Measurements from ENCODE around the gene FAM181B. TPM values are rescaled to one million over a fixed set of nuclear protein-coding genes. Genes with fewer than 3 reads are reported as not detected.
"Not testable (repeated sequence)": the region's sequence is repeated elsewhere in the genome, so short reads cannot be mapped to it uniquely, and the experiment has no call there.

Gene FAM181B
- total RNA-seq, 2 experiments from 2014 or later = not detected

DNA sequence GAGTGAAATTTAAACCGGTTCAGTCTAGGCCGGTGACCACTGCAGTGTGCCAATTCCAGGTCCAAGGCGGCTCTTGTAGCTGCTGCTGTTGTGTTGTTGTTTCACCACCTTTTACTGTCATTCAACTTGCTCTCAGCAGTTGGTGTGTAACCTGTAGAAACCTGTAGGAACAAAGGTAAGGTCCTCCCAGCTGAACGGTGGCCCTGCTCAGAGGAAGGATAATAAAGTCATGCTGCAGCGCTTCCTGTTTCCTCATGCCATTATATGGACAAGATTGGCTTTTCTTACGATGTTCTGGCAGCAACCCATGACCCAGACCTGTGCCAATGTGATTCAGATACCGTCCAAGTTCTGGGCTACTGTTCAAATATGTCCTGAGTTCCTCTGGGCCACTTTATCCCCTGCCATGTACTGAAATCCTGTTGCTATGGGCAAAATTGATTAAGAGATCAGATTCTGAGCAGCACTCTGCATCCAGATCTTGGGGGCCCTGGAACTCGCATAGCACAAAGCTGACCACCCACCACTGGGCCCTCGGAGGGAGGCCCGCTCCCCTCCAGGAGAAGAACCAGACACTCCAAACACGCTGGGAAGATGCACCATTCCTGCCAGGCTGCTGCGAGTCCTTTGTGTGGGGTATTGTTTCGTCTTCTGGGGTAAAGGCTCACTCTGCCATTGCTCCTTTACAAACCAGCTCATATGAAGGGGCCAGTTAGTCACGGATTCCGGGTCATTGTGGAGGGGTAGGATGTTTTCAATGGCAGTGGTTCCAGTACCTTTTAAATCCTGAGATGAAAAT lies 13.2 kb downstream of the FAM181B start:
- DNase-seq = no peak
- POLR2A ChIA-PET = no interaction called here

DNA sequence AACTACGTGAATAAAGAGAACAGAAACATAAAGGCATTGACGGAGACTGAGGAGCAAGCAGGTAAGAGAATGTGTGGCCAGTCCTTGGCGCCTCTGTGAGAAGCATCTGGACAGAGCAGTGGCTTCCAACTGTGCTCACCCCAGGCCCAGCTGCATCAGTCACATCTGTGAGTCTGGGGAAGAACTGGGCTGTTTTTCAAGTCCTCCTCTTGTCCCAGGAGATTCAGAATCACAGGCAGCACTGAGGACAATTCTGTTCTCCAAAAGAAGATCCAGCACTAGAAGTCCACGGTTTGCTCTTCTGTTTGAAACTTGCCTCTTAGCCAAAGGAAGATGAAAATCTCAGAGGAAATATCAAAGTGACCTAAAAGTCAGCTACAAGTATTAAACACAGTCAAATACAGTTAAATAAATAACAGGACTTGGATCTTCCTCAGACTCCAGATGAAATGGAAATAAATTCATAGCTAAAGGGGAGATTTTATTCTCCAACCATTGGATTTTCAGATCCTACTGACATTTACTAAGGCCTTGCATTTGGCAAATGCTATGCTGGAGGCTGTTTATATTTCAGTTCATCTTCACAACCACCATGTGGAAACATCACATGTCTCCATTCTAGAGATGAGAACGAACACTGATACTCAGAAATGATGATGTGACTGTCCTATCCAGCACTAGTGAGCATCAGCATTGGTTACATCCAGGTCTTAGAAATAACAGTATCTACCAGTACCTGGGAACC lies 14.1 kb downstream of the FAM181B start:
- H3K4me3 Mint-ChIP-seq = no peak overlapping the region
- H3K36me3 Mint-ChIP-seq = no peaks in the 10 kb centered on the region
- ATAC-seq (ENCODE audit: low read depth) = no peak
- no peak for DNase-seq
- POLR2A ChIA-PET = no interaction called here
- no peaks in the 10 kb centered on the region for H3K9me3 Mint-ChIP-seq
- H3K27me3 Mint-ChIP-seq = peaks cover 9% of the 10 kb centered on the region
- no peak overlapping the region for H3K27ac Mint-ChIP-seq
- H3K4me1 Mint-ChIP-seq = peaks cover 1% of the 10 kb centered on the region

More for the DNA sequence above, 13.2 kb downstream of the FAM181B start:
- Mint-ChIP-seq H3K36me3 (no peaks in the 10 kb centered on the region), H3K4me1 (peaks cover 1% of the 10 kb centered on the region), H3K4me3 (no peak overlapping the region), H3K27ac (no peak overlapping the region), H3K9me3 (no peaks in the 10 kb centered on the region), H3K27me3 (peaks cover 9% of the 10 kb centered on the region)
- no peak for ATAC-seq (ENCODE audit: low read depth)

DNA sequence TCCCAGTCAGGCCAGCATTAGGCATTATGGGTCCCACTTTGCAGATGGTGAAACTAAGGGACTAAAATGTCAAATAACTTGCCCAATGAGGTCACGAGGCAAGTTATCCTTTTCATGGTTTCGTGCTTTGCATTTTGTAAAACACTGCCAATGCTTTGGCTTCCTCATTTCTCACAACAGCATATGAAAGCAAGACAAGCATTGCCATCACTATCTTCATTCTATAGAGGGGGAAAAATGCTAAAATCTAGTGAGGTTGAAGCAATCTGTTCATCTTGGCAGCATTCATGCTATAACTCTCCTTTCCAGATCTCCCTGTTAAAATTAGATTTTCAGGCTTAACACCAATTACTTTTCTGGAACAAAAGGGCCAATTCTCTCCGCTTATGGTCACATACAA lies 14.8 kb downstream of the FAM181B start:
- Mint-ChIP-seq H3K27ac (no peak overlapping the region), H3K27me3 (peaks cover 9% of the 10 kb centered on the region), H3K4me3 (no peak overlapping the region), H3K9me3 (no peaks in the 10 kb centered on the region), H3K4me1 (peaks cover 1% of the 10 kb centered on the region), H3K36me3 (no peaks in the 10 kb centered on the region)
- POLR2A ChIA-PET = no interaction called here
- no peak for DNase-seq
- ATAC-seq (ENCODE audit: low read depth) = no peak

DNA sequence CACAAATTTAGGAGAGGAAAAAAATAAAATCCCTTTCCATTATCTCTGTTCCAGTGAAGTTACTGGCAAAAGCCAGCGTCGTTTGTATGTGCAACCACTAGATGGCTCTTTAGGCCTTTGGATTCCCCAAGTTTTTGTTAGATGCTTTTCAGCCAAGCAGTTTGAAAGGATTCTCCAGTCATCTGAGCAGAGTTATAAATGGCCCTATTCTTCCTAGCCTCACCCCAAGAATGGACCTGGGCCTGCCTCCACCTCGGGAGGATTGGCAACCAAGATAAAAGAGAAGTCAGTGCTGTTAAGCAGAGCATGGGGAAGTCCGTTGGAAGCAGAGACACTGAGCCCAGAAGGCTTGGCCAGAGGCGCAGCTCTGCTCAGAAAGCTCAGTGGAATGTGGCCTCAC lies 15.4 kb downstream of the FAM181B start:
- Mint-ChIP-seq H3K4me3 (no peak overlapping the region), H3K27ac (no peak overlapping the region), H3K4me1 (peaks cover 1% of the 10 kb centered on the region), H3K27me3 (peaks cover 9% of the 10 kb centered on the region), H3K9me3 (no peaks in the 10 kb centered on the region), H3K36me3 (no peaks in the 10 kb centered on the region)
- ATAC-seq (ENCODE audit: low read depth) (no peak), DNase-seq (no peak)
- POLR2A ChIA-PET = no interaction called here

DNA sequence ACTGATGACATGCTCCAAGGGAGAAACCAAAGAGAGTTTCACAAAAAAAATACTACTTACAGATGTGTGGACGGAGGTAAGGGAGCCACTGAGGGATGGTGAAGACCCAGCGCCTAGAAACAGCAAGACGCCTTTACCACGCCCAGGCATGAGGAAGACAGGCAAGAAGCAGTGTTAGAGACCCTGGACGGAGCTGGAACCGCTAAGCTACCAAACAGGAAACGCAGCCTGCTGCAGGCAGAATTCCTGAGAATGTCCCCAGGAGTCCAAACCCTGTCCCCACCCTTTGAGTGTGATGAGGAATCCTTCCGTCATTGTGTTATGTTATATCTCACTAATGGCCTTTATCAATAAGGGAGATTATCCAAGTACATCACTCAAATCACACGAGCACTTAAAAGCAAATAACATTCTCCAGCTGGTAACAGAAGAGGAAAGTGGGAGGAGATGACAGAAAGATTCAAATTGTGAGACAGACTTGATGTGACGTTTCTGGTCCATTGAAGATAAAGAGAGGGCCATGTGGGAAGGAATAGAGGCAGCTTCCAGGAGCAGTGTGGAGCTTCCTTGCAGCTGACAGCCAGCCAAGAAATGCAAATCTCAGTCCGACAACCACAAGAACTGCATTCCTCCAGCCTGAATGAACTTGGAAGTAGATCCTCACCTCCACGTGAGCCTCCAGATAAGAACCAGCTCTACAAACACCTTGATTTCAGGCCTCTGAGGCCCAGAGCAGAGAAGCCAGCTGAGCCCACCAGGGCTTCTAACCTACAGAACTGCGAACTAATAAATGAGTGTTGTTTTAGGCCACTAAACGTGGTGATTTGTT lies 19.1 kb downstream of the FAM181B start:
- peaks cover 1% of the 10 kb centered on the region for H3K4me1 Mint-ChIP-seq
- H3K27ac Mint-ChIP-seq = no peak overlapping the region
- no peaks in the 10 kb centered on the region for H3K9me3 Mint-ChIP-seq
- no peak overlapping the region for H3K4me3 Mint-ChIP-seq
- H3K27me3 Mint-ChIP-seq = peaks cover 6% of the 10 kb centered on the region
- POLR2A ChIA-PET = no interaction called here
- H3K36me3 Mint-ChIP-seq = no peaks in the 10 kb centered on the region
- DNase-seq = no peak
- ATAC-seq (ENCODE audit: low read depth) = no peak

DNA sequence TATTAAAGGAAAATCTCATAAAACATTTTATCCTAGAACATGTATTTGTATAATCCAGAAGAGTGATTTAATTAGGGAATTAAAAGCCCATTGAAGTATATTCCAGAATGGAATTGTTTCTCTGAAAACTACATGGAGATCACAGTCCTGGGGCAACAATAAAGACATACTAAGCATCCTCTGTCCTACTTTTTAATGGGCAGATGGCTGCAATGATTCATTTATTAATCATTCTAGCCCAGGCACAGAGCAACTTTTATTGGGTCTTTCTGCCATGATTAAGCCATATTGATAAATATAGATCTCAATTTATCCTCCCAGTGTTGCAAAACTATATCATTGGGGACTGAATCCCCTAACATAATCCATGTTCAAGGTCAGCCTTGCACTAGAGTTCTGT lies 22.0 kb downstream of the FAM181B start:
- H3K4me3 Mint-ChIP-seq = no peak overlapping the region
- H3K27me3 Mint-ChIP-seq = peaks cover 6% of the 10 kb centered on the region
- DNase-seq (no peak), ATAC-seq (ENCODE audit: low read depth) (no peak)
- H3K4me1 Mint-ChIP-seq = no peaks in the 10 kb centered on the region
- no peaks in the 10 kb centered on the region for H3K36me3 Mint-ChIP-seq
- no peaks in the 10 kb centered on the region for H3K9me3 Mint-ChIP-seq
- H3K27ac Mint-ChIP-seq = no peak overlapping the region
- POLR2A ChIA-PET = no interaction called here

DNA sequence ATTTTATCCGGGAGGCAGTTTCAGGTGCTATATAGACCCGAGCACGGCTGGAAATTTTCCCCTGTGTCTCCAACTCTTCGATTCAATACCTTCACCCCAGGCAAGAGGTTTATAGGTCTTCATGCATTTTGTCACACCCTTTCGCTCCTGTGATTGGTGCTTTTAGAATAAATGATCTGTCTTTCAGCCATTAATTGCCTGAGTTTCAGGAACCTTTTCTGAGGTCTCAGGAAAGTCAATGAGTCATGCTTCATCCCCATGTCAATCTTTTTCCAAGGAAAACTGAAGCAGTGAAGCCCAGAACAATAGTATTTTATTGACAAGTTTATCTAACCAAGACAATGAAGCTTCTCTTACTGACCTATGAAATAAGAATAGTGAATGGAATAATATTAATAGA lies 29.9 kb downstream of the FAM181B start:
- H3K4me3 Mint-ChIP-seq = no peak overlapping the region
- no peaks in the 10 kb centered on the region for H3K36me3 Mint-ChIP-seq
- no peak for ATAC-seq (ENCODE audit: low read depth)
- POLR2A ChIA-PET = no interaction called here
- no peak overlapping the region for H3K27ac Mint-ChIP-seq
- no peaks in the 10 kb centered on the region for H3K4me1 Mint-ChIP-seq
- H3K27me3 Mint-ChIP-seq = peaks cover 12% of the 10 kb centered on the region
- peaks cover 3% of the 10 kb centered on the region for H3K9me3 Mint-ChIP-seq
- no peak for DNase-seq

DNA sequence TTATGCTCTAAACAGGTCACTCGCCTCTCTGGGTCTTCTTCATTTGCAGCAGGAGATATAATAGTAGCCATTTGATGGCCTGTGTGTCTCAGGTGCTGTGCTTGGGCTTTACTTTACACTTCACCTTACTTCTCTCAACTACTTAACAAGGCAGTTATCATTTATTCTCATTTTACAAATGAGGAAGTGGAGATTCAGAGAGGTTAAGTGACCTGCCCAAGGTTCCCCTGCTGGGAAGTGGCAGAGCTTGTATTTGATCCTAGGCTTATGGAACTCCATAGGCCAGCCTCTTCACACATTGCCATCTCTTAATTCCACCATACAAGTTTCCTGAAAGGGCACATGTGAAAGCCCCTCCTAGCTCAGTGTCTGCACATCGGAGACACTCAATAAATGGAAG lies 30.4 kb downstream of the FAM181B start:
- Mint-ChIP-seq H3K4me1 (no peaks in the 10 kb centered on the region), H3K36me3 (no peaks in the 10 kb centered on the region), H3K4me3 (no peak overlapping the region), H3K27me3 (peaks cover 14% of the 10 kb centered on the region), H3K27ac (no peak overlapping the region), H3K9me3 (peaks cover 3% of the 10 kb centered on the region)
- ATAC-seq (ENCODE audit: low read depth) (no peak), DNase-seq (no peak)
- POLR2A ChIA-PET = no interaction called here

DNA sequence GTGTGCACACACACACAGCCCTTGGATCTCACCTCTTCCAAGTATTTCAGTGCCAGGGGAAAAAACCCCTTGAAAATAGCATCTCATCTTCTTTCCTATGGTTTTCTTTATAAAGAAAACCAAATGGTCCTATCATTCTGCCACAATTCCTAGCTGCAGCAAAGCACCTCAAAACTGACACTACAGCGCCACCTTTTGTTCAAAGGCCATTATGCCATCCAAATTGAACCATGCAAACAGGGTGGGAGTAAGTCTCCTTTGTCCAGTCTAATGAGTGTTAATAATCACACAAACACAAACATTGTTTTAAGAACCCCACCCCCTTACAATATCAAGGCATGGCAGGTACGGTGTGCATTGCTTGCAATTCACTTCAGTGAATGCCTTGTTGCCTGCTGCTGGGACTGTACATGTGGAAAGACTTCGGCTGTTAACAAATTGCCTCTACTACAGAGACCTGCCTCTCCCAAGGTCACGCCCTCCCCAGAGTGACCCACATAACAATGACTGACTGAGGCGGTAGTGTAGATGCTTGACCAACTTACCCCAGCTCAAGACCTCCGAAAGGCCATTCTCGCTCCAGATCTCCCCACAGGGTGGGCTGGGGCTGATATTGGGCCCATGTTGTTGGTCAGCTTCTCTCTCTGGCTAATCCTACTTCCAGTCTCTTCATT lies 31.7 kb downstream of the FAM181B start:
- peaks cover 16% of the 10 kb centered on the region for H3K27me3 Mint-ChIP-seq
- no peaks in the 10 kb centered on the region for H3K36me3 Mint-ChIP-seq
- no peaks in the 10 kb centered on the region for H3K4me1 Mint-ChIP-seq
- no peak for ATAC-seq (ENCODE audit: low read depth)
- DNase-seq = no peak
- H3K4me3 Mint-ChIP-seq = no peak overlapping the region
- H3K27ac Mint-ChIP-seq = no peak overlapping the region
- POLR2A ChIA-PET = no interaction called here
- peaks cover 3% of the 10 kb centered on the region for H3K9me3 Mint-ChIP-seq

DNA sequence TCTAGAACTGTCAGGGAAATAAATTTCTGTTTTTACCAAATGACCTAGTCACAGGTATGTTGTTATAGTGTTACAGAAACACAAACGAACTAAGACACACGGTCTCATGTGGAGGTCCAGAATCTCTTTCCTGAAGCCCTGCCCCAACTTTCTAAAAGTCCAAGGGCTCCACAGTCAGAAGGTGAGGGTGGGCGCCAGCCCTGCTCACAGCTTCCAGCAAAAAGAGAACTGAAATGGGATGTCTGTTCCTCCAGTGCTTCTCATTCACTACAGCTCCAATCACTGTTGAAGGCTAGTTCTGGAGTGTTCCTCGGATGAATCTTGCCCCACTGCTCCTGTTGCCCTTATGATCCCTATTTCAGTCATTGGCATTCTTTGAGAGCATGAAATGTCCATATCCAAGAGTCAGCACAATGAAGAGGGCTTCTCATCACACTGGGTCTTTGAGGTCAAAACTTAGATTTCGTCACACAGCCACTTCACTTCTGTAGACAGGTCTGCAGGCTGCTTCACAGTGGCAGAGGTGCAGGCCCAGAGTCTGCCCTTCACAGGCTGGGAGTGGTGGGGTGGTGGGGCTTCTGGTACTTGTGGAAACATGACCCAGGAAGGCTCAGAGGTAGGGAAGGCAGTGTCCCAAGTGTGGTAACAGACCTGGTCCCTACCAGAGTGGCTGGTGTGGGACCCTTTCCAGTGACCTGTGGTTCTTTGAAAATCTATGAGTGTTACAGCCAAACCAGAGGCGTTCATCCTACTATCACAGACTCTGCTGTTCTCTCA lies 34.9 kb downstream of the FAM181B start:
- Mint-ChIP-seq H3K36me3 (no peaks in the 10 kb centered on the region), H3K9me3 (no peaks in the 10 kb centered on the region), H3K27me3 (peaks cover 16% of the 10 kb centered on the region), H3K27ac (no peak overlapping the region), H3K4me3 (no peak overlapping the region), H3K4me1 (no peaks in the 10 kb centered on the region)
- DNase-seq (no peak), ATAC-seq (ENCODE audit: low read depth) (no peak)
- POLR2A ChIA-PET = no interaction called here

DNA sequence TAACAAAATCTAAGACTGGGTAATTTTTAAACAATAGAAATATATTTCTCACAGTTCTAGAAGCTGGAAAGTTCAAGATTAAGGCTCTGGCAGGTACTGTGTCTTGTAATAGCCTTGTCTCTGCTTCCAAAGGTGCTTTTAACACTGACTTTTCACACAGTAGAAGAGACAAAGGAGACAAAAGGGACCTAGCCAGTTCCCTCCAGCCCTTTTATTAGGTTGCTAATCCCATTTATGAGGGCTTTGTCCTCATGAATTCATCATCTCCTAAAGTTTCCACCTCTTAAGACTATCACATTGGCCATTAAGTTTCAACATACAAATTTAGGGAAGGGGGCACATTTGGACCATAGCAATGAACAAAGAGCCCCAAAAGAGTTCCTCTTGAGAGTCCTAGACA lies 40.7 kb downstream of the FAM181B start:
- H3K27me3 Mint-ChIP-seq = peaks cover 11% of the 10 kb centered on the region
- H3K9me3 Mint-ChIP-seq = no peaks in the 10 kb centered on the region
- POLR2A ChIA-PET = no interaction called here
- no peak overlapping the region for H3K27ac Mint-ChIP-seq
- H3K36me3 Mint-ChIP-seq = no peaks in the 10 kb centered on the region
- ATAC-seq (ENCODE audit: low read depth) (no peak), DNase-seq (no peak)
- no peak overlapping the region for H3K4me3 Mint-ChIP-seq
- H3K4me1 Mint-ChIP-seq = no peaks in the 10 kb centered on the region

DNA sequence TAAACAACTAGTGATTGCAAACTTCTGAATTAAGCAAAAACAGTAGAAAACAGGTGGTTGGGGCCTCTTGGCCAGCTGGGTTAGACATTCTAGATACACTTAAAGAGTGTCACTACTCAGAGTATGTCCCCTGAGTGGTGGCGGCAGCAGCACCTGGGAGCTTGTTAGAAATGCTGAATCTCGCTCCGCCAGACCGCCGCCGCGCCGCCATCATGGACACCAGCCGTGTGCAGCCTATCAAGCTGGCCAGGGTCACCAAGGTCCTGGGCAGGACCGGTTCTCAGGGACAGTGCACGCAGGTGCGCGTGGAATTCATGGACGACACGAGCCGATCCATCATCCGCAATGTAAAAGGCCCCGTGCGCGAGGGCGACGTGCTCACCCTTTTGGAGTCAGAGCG lies 44.3 kb downstream of the FAM181B start:
- DNase-seq; POLR2A ChIA-PET; H3K4me3 Mint-ChIP-seq; H3K36me3 Mint-ChIP-seq; H3K4me1 Mint-ChIP-seq; H3K9me3 Mint-ChIP-seq; ATAC-seq (ENCODE audit: low read depth); H3K27ac Mint-ChIP-seq; H3K27me3 Mint-ChIP-seq: not testable (repeated sequence)

DNA sequence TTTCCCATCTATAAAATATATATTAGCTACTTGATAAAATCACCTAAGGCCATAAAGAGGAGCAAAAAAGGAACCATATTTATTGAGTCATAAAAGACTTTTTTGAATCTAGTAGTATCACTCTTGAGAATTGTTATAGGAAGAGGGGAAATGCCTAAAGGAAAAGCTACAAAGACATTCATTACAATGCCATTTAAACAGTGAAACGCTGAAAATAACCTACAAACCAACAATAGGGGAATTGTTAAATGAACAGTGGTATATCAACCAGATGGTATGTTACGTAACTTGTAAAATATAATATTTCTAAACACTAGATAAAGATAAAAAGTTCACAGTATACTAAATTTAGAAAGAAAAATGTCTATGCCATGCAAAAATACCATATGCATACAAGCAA lies 47.5 kb downstream of the FAM181B start:
- H3K27me3 Mint-ChIP-seq = peaks cover 13% of the 10 kb centered on the region
- no peaks in the 10 kb centered on the region for H3K9me3 Mint-ChIP-seq
- ATAC-seq (ENCODE audit: low read depth) (no peak), DNase-seq (no peak)
- POLR2A ChIA-PET = no interaction called here
- H3K4me3 Mint-ChIP-seq = no peak overlapping the region
- H3K36me3 Mint-ChIP-seq = no peaks in the 10 kb centered on the region
- peaks cover 4% of the 10 kb centered on the region for H3K4me1 Mint-ChIP-seq
- no peak overlapping the region for H3K27ac Mint-ChIP-seq

All from activated naive CD8-positive, alpha-beta T cell treated with anti-CD3 and anti-CD28 coated beads, Interleukin-2, amount 10 ng/mL, durations not matched to agents 7 days and 5 days (primary cell).